Measurements from ENCODE around the gene LRP8. TPM values are rescaled to one million over a fixed set of nuclear protein-coding genes. Genes with fewer than 3 reads are reported as not detected.

Gene LRP8
- total and polyA plus RNA-seq, 2 donors (not counting 3 experiments of a cell fraction or from before 2014, with no cell fraction given), result 40.9 to 62.2 TPM

DNA sequence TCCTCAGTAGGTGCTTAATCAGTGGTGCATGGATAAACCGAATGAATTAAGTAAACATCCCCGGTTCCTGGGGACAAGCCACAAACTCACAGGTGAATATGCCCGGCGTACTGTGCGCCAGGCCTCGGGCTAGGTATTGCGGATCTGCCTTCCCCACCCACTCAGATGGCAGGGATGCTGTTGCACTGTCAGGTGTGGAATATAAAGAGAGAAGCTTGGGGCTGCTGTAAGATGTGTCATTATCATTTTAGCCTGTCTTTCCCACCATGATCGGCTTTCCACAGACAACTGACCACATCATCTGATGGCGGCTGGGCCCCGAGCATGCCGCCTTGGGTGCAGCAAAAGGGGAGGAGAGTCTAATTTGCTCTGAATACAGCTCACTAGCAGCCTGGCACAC lies 45.4 kb upstream of the LRP8 start:
- TF ChIP-seq EZH2 (IDR thresholded peaks at IDR 0.05; ENCODE audit: borderline replicate concordance, low read depth, low read length, severe bottlenecking) (no peak), POLR2AphosphoS5 (IDR thresholded peaks at IDR 0.05; ENCODE audit: insufficient read depth, low read depth, low read length) (no peak), JUN (IDR thresholded peaks at IDR 0.05; ENCODE audit: borderline replicate concordance, insufficient read depth, insufficient read length, low read depth) (no peak), POLR2A (IDR thresholded peaks at IDR 0.05; ENCODE audit: low read depth, low read length) (no peak), GATA2 (IDR thresholded peaks at IDR 0.05; ENCODE audit: insufficient read depth, insufficient read length, low read depth, low read length) (no peak), FOS (IDR thresholded peaks at IDR 0.05; ENCODE audit: borderline replicate concordance, insufficient read depth, low read length) (no peak), MYC (IDR thresholded peaks at IDR 0.05; ENCODE audit: low read depth, low read length) (no peak)
- TF ChIP-seq, protein P1, sequence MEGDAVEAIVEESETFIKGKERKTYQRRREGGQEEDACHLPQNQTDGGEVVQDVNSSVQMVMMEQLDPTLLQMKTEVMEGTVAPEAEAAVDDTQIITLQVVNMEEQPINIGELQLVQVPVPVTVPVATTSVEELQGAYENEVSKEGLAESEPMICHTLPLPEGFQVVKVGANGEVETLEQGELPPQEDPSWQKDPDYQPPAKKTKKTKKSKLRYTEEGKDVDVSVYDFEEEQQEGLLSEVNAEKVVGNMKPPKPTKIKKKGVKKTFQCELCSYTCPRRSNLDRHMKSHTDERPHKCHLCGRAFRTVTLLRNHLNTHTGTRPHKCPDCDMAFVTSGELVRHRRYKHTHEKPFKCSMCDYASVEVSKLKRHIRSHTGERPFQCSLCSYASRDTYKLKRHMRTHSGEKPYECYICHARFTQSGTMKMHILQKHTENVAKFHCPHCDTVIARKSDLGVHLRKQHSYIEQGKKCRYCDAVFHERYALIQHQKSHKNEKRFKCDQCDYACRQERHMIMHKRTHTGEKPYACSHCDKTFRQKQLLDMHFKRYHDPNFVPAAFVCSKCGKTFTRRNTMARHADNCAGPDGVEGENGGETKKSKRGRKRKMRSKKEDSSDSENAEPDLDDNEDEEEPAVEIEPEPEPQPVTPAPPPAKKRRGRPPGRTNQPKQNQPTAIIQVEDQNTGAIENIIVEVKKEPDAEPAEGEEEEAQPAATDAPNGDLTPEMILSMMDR (IDR thresholded peaks at IDR 0.05; ENCODE audit: extremely low read depth in 1 of 2, insufficient read depth in 1 of 2, low read depth in 1 of 2, low read length in 2 of 2), result no peak
- TF ChIP-seq, protein P2, sequence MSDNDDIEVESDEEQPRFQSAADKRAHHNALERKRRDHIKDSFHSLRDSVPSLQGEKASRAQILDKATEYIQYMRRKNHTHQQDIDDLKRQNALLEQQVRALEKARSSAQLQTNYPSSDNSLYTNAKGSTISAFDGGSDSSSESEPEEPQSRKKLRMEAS (IDR thresholded peaks at IDR 0.05; ENCODE audit: insufficient read depth, insufficient read length), result no peak
- DNase-seq (ENCODE audit: low read depth, low spot score), result no peak
- H4K20me1 ChIP-seq (replicated peaks; ENCODE audit: control insufficient read depth, extremely low read depth, insufficient read depth, low read length), result no peaks in the 10 kb centered on the region
- H2AFZ ChIP-seq (ENCODE audit: low read depth, low read length), result no peak overlapping the region
- no peak overlapping the region for H3K4me3 ChIP-seq (replicated peaks in 1 of 3; ENCODE audit: insufficient read depth in 1 of 3, low read depth in 1 of 3, low read length in 3 of 3)
- H3K9me3 ChIP-seq (replicated peaks; ENCODE audit: control insufficient read depth, insufficient read depth, low read length), result no peaks in the 10 kb centered on the region
- dilution Hi-C loops (cut with MboI; ENCODE audit: extremely low pct_ligation_motif_present, low sequenced_read_pairs) (no loop called here), intact Hi-C loops (cut with micrococcal nuclease) (no loop called here)
- no peak overlapping the region for H3K4me2 ChIP-seq (ENCODE audit: insufficient read depth, low read length)
- POLR2A ChIA-PET, result no interaction called here
- H3K4me1 ChIP-seq (ENCODE audit: control insufficient read depth, extremely low read depth, insufficient read depth, low read length), result no peaks in the 10 kb centered on the region
- H3K79me2 ChIP-seq (ENCODE audit: control insufficient read depth, insufficient read depth, low read length), result no peaks in the 10 kb centered on the region
- CTCF ChIA-PET, result no interaction called here
- H3K36me3 ChIP-seq (ENCODE audit: control insufficient read depth in 2 of 2, extremely low read depth in 1 of 2, insufficient read depth in 2 of 2, low read length in 2 of 2), result no peaks in the 10 kb centered on the region
- no peaks in the 10 kb centered on the region for H3K9me1 ChIP-seq (replicated peaks; ENCODE audit: control insufficient read depth, extremely low read depth, insufficient read depth, low read length)
- peaks cover 0 to under 1% of the 10 kb centered on the region in 2 experiments for H3K27me3 ChIP-seq (ENCODE audit: control insufficient read depth in 2 of 2, insufficient read depth in 2 of 2, low read length in 2 of 2)
- H3K27ac ChIP-seq (ENCODE audit: insufficient read depth, low read depth, low read length), result no peak overlapping the region
- BruUV-seq (replicated peaks), result no TSS peak
- FAIRE-seq, result no peak
- H3K9ac ChIP-seq (replicated peaks; ENCODE audit: extremely low read depth, insufficient read depth, low read length), result no peak overlapping the region
